GM18909 (cell line): ENCODE data around the gene TOP2B.

Source experiments
- ATAC-seq: cut with Tn5 transposase; IDR thresholded peaks from one replicate; pipeline ENCODE4 v1.9.1; 2021; ENCODE audit warnings: mild to moderate bottlenecking; ENCODE audit not compliant: unreplicated experiment, poor library complexity

Gene TOP2B

GRCh38 chr3:25664812-25665314 lies at the start of gene TOP2B:
TSS of gene TOP2B (minus strand) at chr3:25664907. CDS start at chr3:25664297, 610 bp downstream.
- peak; percentile 90 for ATAC-seq

GRCh38 chr3:25713341-25713985 lies 48.8 kb upstream of the TOP2B start:
- no peak for ATAC-seq

GRCh38 chr3:25711090-25711489 lies 46.4 kb upstream of the TOP2B start:
- no peak for ATAC-seq

- ATAC-seq: no peak
These were observed 43.3 kb upstream of the TOP2B start for GRCh38 chr3:25708036-25708435.

GRCh38 chr3:25707268-25707926 lies 42.7 kb upstream of the TOP2B start:
- no peak for ATAC-seq

- ATAC-seq: no peak
These were observed 41.5 kb upstream of the TOP2B start for GRCh38 chr3:25706213-25706612.

- ATAC-seq: no peak
These were observed 32.8 kb upstream of the TOP2B start for GRCh38 chr3:25697553-25697952.

- no peak for ATAC-seq
These were observed 31.2 kb upstream of the TOP2B start for GRCh38 chr3:25695731-25696420.

- no peak for ATAC-seq
These were observed 28.5 kb upstream of the TOP2B start for GRCh38 chr3:25693238-25693637.

GRCh38 chr3:25692341-25692740 lies 27.6 kb upstream of the TOP2B start:
- no peak for ATAC-seq

- ATAC-seq: no peak
These were observed 26.2 kb upstream of the TOP2B start for GRCh38 chr3:25690768-25691533.

GRCh38 chr3:25689226-25689625 lies 24.5 kb upstream of the TOP2B start:
- ATAC-seq: no peak

GRCh38 chr3:25687742-25688141 lies 23.0 kb upstream of the TOP2B start:
- no peak for ATAC-seq

GRCh38 chr3:25686766-25687165 lies 22.1 kb upstream of the TOP2B start:
- no peak for ATAC-seq

- no peak for ATAC-seq
These were observed 19.2 kb upstream of the TOP2B start for GRCh38 chr3:25683882-25684281.

- no peak for ATAC-seq
These were observed 18.7 kb upstream of the TOP2B start for GRCh38 chr3:25683410-25683809.

- ATAC-seq: no peak
These were observed 15.1 kb upstream of the TOP2B start for GRCh38 chr3:25679642-25680302.

GRCh38 chr3:25679166-25679565 lies 14.5 kb upstream of the TOP2B start:
- ATAC-seq: no peak

GRCh38 chr3:25678581-25678980 lies 13.9 kb upstream of the TOP2B start:
- no peak for ATAC-seq

- ATAC-seq: no peak
These were observed 12.4 kb upstream of the TOP2B start for GRCh38 chr3:25677121-25677520.
